Testis (tissue), 3 donors: Measurements from ENCODE around the gene ARHGAP12. TPM values are rescaled to one million over a fixed set of nuclear protein-coding genes. Genes with fewer than 3 reads are reported as not detected.

Experiments
- DNase-seq: peaks from one replicate; pipeline ENCODE4 v3.0.0-alpha.2; 2019
- H3K27ac ChIP-seq, 2 donors: fragments of 200-600 bp; sonication (generic); one replicate each; pipeline ENCODE4 v1.5.1; 2019
- H3K27me3 ChIP-seq: fragments of 200-600 bp; sonication (generic); one replicate; pipeline ENCODE4 v1.5.1; 2019
- H3K36me3 ChIP-seq: fragments of 200-600 bp; sonication (generic); one replicate; pipeline ENCODE4 v1.5.1; 2017; ENCODE audit warnings: low read depth; ENCODE audit errors: missing control alignments
- H3K4me1 ChIP-seq: fragments of 200-600 bp; sonication (generic); one replicate; pipeline ENCODE4 v1.5.1; 2019
- H3K4me3 ChIP-seq, 2 donors: fragments of 200-600 bp; sonication (generic); one replicate each; pipeline ENCODE4 v1.5.1; 2017 to 2019
- H3K9me3 ChIP-seq: fragments of 200-600 bp; sonication (generic); one replicate; pipeline ENCODE4 v1.5.1; 2017
- CTCF ChIP-seq, 3 experiments: fragments of 450-650 bp in 2 of 3; fragments of 200-600 bp in 1 of 3; sonication (generic) in 1 of 3; IDR thresholded peaks; one replicate each; pipeline ENCODE4 v1.5.1; 2016 to 2019; ENCODE audit warnings: antibody characterized with exemption in 3 of 3, mild to moderate bottlenecking in 2 of 3, moderate library complexity in 1 of 3
- POLR2A ChIP-seq: fragments of 450-650 bp; IDR thresholded peaks from one replicate; pipeline ENCODE4 v1.6.1; 2017; ENCODE audit warnings: antibody characterized with exemption, mild to moderate bottlenecking, moderate library complexity
- WGBS, 2 donors: methylation state at CpG; one replicate each; pipeline ENCODE4 v1.1.5; 2018; 5-methylcytosine and 5-hydroxymethylcytosine counted together
- intact Hi-C: fragments of 100-400 bp; cut with DNase I; formaldehyde crosslinking; loops from one replicate; pipeline ENCODE4 v1.15.1; 2023; ENCODE audit warnings: low total_unique reads
- polyA plus RNA-seq: library from polyadenylated mRNA; stranded (reverse); fragments of 350-450 nt; fragmentation: Illumina TruSeq; extraction: RNeasy Lipid Tissue Mini Kit (QIAGEN cat#74804); gene quantifications from one replicate; pipeline ENCODE4 v1.2.3, GENCODE V29; 2014; ENCODE audit warnings: low read depth, low replicate concordance; ENCODE audit not compliant: insufficient read depth
- total RNA-seq, 2 donors: library from RNA; depleted of rRNA; stranded (reverse); fragments of >200 nt; gene quantifications; one replicate each; pipeline ENCODE4 v1.2.3, GENCODE V29; 2016

The ARHGAP12 gene
- total and polyA plus RNA-seq, 3 donors from 2014 or later = 11.7 to 36.1 (median 33.1) TPM

GRCh38 chr10:31930023-31930751, 1.6 kb upstream of the ARHGAP12 start:
- peak overlapping the region; percentile 93 to 98 for H3K4me3 ChIP-seq
- intact Hi-C loops = no loop called here
- TF ChIP-seq POLR2A (no peak), CTCF (IDR thresholded peaks at IDR 0.05) (no peak)
- H3K27ac ChIP-seq = peak overlapping the region in 1 of 2 donors; percentile 94
- DNase-seq = no peak
- H3K36me3 ChIP-seq = no peaks in the 10 kb centered on the region
- 19 to 24% methylated on average over 11 of the region's 11 CpGs for WGBS, 2 donors
- H3K9me3 ChIP-seq = no peaks in the 10 kb centered on the region
- H3K27me3 ChIP-seq = no peaks in the 10 kb centered on the region
- peaks cover 20% of the 10 kb centered on the region for H3K4me1 ChIP-seq

- H3K9me3 ChIP-seq = no peaks in the 10 kb centered on the region
- peak; percentile 69 for DNase-seq
- intact Hi-C loops = no loop called here
These were observed 811 bp upstream of the ARHGAP12 start for GRCh38 chr10:31929261-31930022.

DNA sequence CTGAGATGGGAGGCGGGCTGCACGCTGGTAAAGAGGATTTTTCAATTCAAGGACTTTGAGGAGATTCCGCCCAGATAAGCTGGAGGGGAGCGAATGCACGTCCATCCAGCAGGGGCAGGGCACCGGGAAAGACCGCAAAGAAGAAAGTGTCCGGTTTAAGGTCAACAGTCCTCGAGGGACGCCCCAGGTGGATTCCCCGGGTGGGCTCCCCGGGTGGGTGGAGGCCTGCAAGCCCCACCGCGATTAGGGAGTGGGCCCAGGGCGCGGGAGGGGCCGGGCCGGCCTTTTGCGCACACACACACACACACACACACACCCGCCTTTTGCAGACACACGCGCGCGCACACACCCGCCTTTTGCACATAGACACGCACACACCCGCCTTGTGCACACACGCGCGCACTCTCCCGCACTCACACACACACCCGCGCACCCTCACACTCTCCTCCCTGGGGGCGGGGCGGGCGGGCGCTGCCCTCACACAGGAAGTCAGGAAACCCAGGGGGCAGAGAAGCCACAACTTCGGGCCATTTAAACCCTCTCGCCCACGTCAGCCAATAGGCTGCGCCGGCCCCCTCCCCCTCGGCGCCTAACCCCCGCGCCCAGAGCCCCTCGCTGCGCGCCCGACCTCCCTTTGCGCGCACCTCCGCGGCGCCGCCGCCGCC, 615 bp downstream of the ARHGAP12 start:
- peak overlapping the region; percentile 93 to 98 for H3K4me3 ChIP-seq
- whole genome bisulfite sequencing, 2 donors = 0 to 1% methylated on average over 40 to 45 of the region's 58 CpGs
- peak overlapping the region; percentile 55 to 94 for H3K27ac ChIP-seq
- intact Hi-C loops = no loop called here
- H3K27me3 ChIP-seq = no peaks in the 10 kb centered on the region
- no peaks in the 10 kb centered on the region for H3K36me3 ChIP-seq
- no peaks in the 10 kb centered on the region for H3K9me3 ChIP-seq
- H3K4me1 ChIP-seq = peaks cover 20% of the 10 kb centered on the region
- peak; percentile 58 for DNase-seq
- TF ChIP-seq POLR2A (no peak), CTCF (IDR thresholded peaks at IDR 0.05) (no peak)

More at GRCh38 chr10:31929261-31930022, 811 bp upstream of the ARHGAP12 start:
- H3K36me3 ChIP-seq = no peaks in the 10 kb centered on the region
- 0 to 1% methylated on average over 20 to 25 of the region's 25 CpGs for WGBS, 2 donors
- H3K4me3 ChIP-seq = peak overlapping the region; percentile 93 to 98
- no peak for TF ChIP-seq CTCF (IDR thresholded peaks at IDR 0.05)
- peaks cover 20% of the 10 kb centered on the region for H3K4me1 ChIP-seq
- H3K27ac ChIP-seq = peak overlapping the region; percentile 94
- no peaks in the 10 kb centered on the region for H3K27me3 ChIP-seq

DNA sequence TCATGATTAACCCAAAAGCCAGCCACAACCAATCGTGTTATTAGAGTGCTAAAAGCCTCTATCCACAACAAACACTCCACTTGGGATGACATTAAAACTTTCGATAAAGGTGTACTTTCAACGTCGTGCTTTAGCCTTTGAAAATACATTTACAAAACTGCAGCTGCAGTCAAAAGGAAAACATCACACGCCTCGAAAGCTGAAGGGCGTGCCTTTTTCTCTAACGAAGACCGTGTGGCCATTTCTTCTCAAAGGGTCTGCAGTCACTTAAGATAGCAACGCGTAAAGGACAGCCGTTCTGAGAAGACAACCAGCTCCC, 1.1 kb downstream of the ARHGAP12 start:
- H3K9me3 ChIP-seq = no peaks in the 10 kb centered on the region
- TF ChIP-seq CTCF (IDR thresholded peaks at IDR 0.05) (no peak), POLR2A (no peak)
- H3K4me3 ChIP-seq = peak overlapping the region; percentile 93 to 98
- H3K36me3 ChIP-seq = no peaks in the 10 kb centered on the region
- DNase-seq = no peak
- intact Hi-C loops = no loop called here
- WGBS, 2 donors = 0% methylated on average over 12 of the region's 12 CpGs
- H3K27ac ChIP-seq = peak overlapping the region; percentile 55 to 94
- H3K4me1 ChIP-seq = peaks cover 20% of the 10 kb centered on the region
- H3K27me3 ChIP-seq = no peaks in the 10 kb centered on the region
